SK-N-SH treated with all-trans-retinoic acid at 6 μM for 48 hours (cell line): ENCODE data around the gene FBH1.

Source experiments
- ISL1 ChIP-seq: fragments of 250-450 bp; sonication (Bioruptor Pico); IDR thresholded peaks from 2 replicates; pipeline ENCODE4 v2.1.2; 2022; ENCODE audit warnings: mild to moderate bottlenecking, moderate library complexity
- PPARA ChIP-seq: fragments of 250-450 bp; sonication (Bioruptor Pico); IDR thresholded peaks from 2 replicates; pipeline ENCODE4 v1.5.0; 2020; ENCODE audit warnings: mild to moderate bottlenecking, borderline replicate concordance
- RARB ChIP-seq: fragments of 250-450 bp; sonication (Bioruptor Pico); IDR thresholded peaks from 2 replicates; pipeline ENCODE4 v1.8.0; 2021; ENCODE audit warnings: mild to moderate bottlenecking, moderate library complexity
- ZFP3 ChIP-seq: fragments of 250-450 bp; sonication (Bioruptor Pico); IDR thresholded peaks from 2 replicates; pipeline ENCODE4 v1.5.0; 2020; ENCODE audit warnings: mild to moderate bottlenecking, moderate library complexity
- ZFP30 ChIP-seq: fragments of 450-650 bp; formaldehyde crosslinking; IDR thresholded peaks from 2 replicates; pipeline ENCODE4 v1.5.0; 2022; ENCODE audit warnings: mild to moderate bottlenecking, moderate library complexity
- ZNF8 ChIP-seq: fragments of 450-650 bp; formaldehyde crosslinking; IDR thresholded peaks from 2 replicates; pipeline ENCODE4 v1.5.0; 2020; ENCODE audit warnings: mild to moderate bottlenecking, moderate library complexity
- TF ChIP-seq, protein P1 (sequence below): fragments of 250-450 bp; sonication (Bioruptor Pico); IDR thresholded peaks from 2 replicates; pipeline ENCODE4 v1.5.0; 2020; ENCODE audit warnings: mild to moderate bottlenecking, moderate library complexity

DNA sequence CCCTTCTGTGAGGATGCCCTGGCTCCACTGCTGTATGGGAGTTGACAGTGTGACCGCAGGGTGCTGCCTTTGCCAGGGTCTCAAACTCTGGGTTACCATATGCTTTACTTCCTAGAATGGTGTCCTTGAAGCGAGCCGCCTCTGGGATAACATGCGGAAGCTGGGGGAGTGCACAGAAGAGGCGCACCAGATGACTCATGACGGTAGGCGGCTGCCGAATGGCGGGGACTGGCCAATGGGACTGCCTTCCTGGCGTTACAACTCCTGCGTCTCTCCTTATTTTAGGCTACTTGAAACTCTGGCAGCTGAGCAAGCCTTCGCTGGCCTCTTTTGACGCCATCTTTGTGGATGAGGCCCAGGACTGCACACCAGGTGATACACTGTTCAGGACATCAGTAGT lies 27.3 kb downstream of the FBH1 start:
- TF ChIP-seq ZNF8: no peak
- no peak for TF ChIP-seq PPARA
- TF ChIP-seq ZFP30: no peak
- no peak for TF ChIP-seq RARB (CRISPR knock-in tag)
- TF ChIP-seq ISL1 (CRISPR knock-in tag): no peak
- TF ChIP-seq, protein P1, sequence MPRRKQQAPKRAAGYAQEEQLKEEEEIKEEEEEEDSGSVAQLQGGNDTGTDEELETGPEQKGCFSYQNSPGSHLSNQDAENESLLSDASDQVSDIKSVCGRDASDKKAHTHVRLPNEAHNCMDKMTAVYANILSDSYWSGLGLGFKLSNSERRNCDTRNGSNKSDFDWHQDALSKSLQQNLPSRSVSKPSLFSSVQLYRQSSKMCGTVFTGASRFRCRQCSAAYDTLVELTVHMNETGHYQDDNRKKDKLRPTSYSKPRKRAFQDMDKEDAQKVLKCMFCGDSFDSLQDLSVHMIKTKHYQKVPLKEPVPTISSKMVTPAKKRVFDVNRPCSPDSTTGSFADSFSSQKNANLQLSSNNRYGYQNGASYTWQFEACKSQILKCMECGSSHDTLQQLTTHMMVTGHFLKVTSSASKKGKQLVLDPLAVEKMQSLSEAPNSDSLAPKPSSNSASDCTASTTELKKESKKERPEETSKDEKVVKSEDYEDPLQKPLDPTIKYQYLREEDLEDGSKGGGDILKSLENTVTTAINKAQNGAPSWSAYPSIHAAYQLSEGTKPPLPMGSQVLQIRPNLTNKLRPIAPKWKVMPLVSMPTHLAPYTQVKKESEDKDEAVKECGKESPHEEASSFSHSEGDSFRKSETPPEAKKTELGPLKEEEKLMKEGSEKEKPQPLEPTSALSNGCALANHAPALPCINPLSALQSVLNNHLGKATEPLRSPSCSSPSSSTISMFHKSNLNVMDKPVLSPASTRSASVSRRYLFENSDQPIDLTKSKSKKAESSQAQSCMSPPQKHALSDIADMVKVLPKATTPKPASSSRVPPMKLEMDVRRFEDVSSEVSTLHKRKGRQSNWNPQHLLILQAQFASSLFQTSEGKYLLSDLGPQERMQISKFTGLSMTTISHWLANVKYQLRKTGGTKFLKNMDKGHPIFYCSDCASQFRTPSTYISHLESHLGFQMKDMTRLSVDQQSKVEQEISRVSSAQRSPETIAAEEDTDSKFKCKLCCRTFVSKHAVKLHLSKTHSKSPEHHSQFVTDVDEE (CRISPR knock-in tag): no peak
- TF ChIP-seq ZFP3 (CRISPR knock-in tag): no peak
